Activated CD8-positive, alpha-beta memory T cell treated with anti-CD3 and anti-CD28 coated beads, Interleukin-2, amount 10 ng/mL, durations not matched to agents 7 days and 5 days (primary cell): ENCODE measurements around the gene NEK9. TPM values are rescaled to one million over a fixed set of nuclear protein-coding genes. Genes with fewer than 3 reads are reported as not detected.

Experiments
- ATAC-seq: fragments of 150-1000 bp; cut with Tn5 transposase; one replicate; pipeline ENCODE4 v1.10.0; 2021; ENCODE audit warnings: moderate library complexity
- CTCF ChIA-PET: fragments of 350-600 bp; sonication (Branson Sonifier 250); formaldehyde crosslinking; loops from one replicate; lab custom pipeline; 2021; ENCODE audit warnings: antibody characterized with exemption; lab: Charles Lee
- DNase-seq: peaks from one replicate; pipeline ENCODE4 v3.0.0-alpha.2; 2020
- H3K27ac Mint-ChIP-seq: one replicate; pipeline ENCODE4 v1.8.0; 2021; ENCODE audit warnings: mild to moderate bottlenecking, mixed read lengths
- H3K27me3 Mint-ChIP-seq: one replicate; pipeline ENCODE4 v1.8.0; 2021; ENCODE audit warnings: mixed read lengths
- H3K36me3 Mint-ChIP-seq: one replicate; pipeline ENCODE4 v1.8.0; 2021; ENCODE audit warnings: mild to moderate bottlenecking, mixed read lengths
- H3K4me1 Mint-ChIP-seq: one replicate; pipeline ENCODE4 v1.8.0; 2021; ENCODE audit warnings: mixed read lengths
- H3K4me3 Mint-ChIP-seq: one replicate; pipeline ENCODE4 v1.8.0; 2021; ENCODE audit warnings: mild to moderate bottlenecking, moderate library complexity, mixed read lengths
- H3K9me3 Mint-ChIP-seq: one replicate; pipeline ENCODE4 v1.8.0; 2022; ENCODE audit warnings: low read depth, mixed read lengths
- total RNA-seq, 2 experiments: library from RNA; stranded (reverse); gene quantifications; one replicate each; pipeline ENCODE4 v1.2.3, GENCODE V29; 2021

Gene NEK9
- total RNA-seq, 2 experiments from 2014 or later, result 83.0 to 86.4 TPM

- H3K36me3 Mint-ChIP-seq, result peaks cover 51% of the 10 kb centered on the region
- H3K27ac Mint-ChIP-seq, result peak overlapping the region; percentile 91
- ATAC-seq (no peak), DNase-seq (no peak)
- H3K4me1 Mint-ChIP-seq, result peaks cover 76% of the 10 kb centered on the region
- no peaks in the 10 kb centered on the region for H3K9me3 Mint-ChIP-seq
- CTCF ChIA-PET, result interaction anchor here (1.0 to 2.0 kb wide), 4 partner anchors 12 to 443 kb away, joined by 3 to 8 read pairs (median 4); partner anchors contain the start of gene ACYP1
- H3K4me3 Mint-ChIP-seq, result peak overlapping the region; percentile 89
- no peaks in the 10 kb centered on the region for H3K27me3 Mint-ChIP-seq
Measured at GRCh38 chr14:75051556-75051899, 75.3 kb downstream of the NEK9 start.

- H3K4me1 Mint-ChIP-seq, result peaks cover 79% of the 10 kb centered on the region
- peak within 1 kb of the TSS; percentile 91 for H3K27ac Mint-ChIP-seq
- no peaks in the 10 kb centered on the region for H3K27me3 Mint-ChIP-seq
- H3K9me3 Mint-ChIP-seq, result no peaks in the 10 kb centered on the region
- H3K4me3 Mint-ChIP-seq, result peak within 1 kb of the TSS; percentile 89
- peaks cover 48% of the 10 kb centered on the region for H3K36me3 Mint-ChIP-seq
- ATAC-seq (peak; percentile 84), DNase-seq (peak; percentile 81)
- CTCF ChIA-PET, result interaction anchor here (1.0 to 2.0 kb wide), 5 partner anchors 13 to 442 kb away, joined by 3 to 8 read pairs (median 5); partner anchors contain the start of gene ACYP1
Measured at GRCh38 chr14:75050852-75051555, 75.8 kb downstream of the NEK9 start, which contains the start of gene MLH3. TSS of gene MLH3 (minus strand) at chr14:75051467. CDS start at chr14:75049655, 1,812 bp downstream.

GRCh38 chr14:75049731-75050201 is 77.1 kb downstream of the NEK9 start:
- peaks cover 44% of the 10 kb centered on the region for H3K36me3 Mint-ChIP-seq
- no peak overlapping the region for H3K27ac Mint-ChIP-seq
- peak overlapping the region; percentile 89 for H3K4me3 Mint-ChIP-seq
- H3K27me3 Mint-ChIP-seq, result no peaks in the 10 kb centered on the region
- peaks cover 77% of the 10 kb centered on the region for H3K4me1 Mint-ChIP-seq
- CTCF ChIA-PET, result interaction anchor here (1.1 to 2.0 kb wide), 6 partner anchors 14 to 103 kb away, joined by 3 to 8 read pairs (median 6); partner anchors contain the start of gene ACYP1
- H3K9me3 Mint-ChIP-seq, result no peaks in the 10 kb centered on the region
- DNase-seq, result no peak
- ATAC-seq, result no peak

GRCh38 chr14:75049136-75049535 is 77.7 kb downstream of the NEK9 start:
- ATAC-seq (no peak), DNase-seq (no peak)
- Mint-ChIP-seq H3K9me3 (no peaks in the 10 kb centered on the region), H3K27ac (no peak overlapping the region), H3K4me3 (no peak overlapping the region), H3K36me3 (peaks cover 39% of the 10 kb centered on the region), H3K4me1 (peaks cover 75% of the 10 kb centered on the region), H3K27me3 (no peaks in the 10 kb centered on the region)
- CTCF ChIA-PET, result interaction anchor here (1.1 to 2.0 kb wide), 6 partner anchors 13 to 103 kb away, joined by 3 to 8 read pairs (median 6); partner anchors contain the start of gene ACYP1

GRCh38 chr14:75048101-75048500 is 78.7 kb downstream of the NEK9 start:
- CTCF ChIA-PET, result interaction anchor here (2.0 kb wide), 1 partner anchor 102 kb away, joined by 8 read pairs; no protein-coding TSS in a partner anchor
- ATAC-seq, result no peak
- DNase-seq, result no peak
- Mint-ChIP-seq H3K36me3 (peaks cover 32% of the 10 kb centered on the region), H3K27me3 (no peaks in the 10 kb centered on the region), H3K4me3 (no peak overlapping the region), H3K4me1 (peaks cover 66% of the 10 kb centered on the region), H3K9me3 (no peaks in the 10 kb centered on the region), H3K27ac (no peak overlapping the region)

GRCh38 chr14:75047506-75047905 is 79.3 kb downstream of the NEK9 start:
- ATAC-seq (no peak), DNase-seq (no peak)
- no peaks in the 10 kb centered on the region for H3K27me3 Mint-ChIP-seq
- peaks cover 60% of the 10 kb centered on the region for H3K4me1 Mint-ChIP-seq
- H3K9me3 Mint-ChIP-seq, result no peaks in the 10 kb centered on the region
- CTCF ChIA-PET, result interaction anchor here (2.0 kb wide), 1 partner anchor 101 kb away, joined by 8 read pairs; no protein-coding TSS in a partner anchor
- peaks cover 27% of the 10 kb centered on the region for H3K36me3 Mint-ChIP-seq
- H3K4me3 Mint-ChIP-seq, result no peak overlapping the region
- no peak overlapping the region for H3K27ac Mint-ChIP-seq

- Mint-ChIP-seq H3K9me3 (no peaks in the 10 kb centered on the region), H3K27me3 (no peaks in the 10 kb centered on the region), H3K27ac (no peak overlapping the region), H3K4me1 (peaks cover 54% of the 10 kb centered on the region), H3K4me3 (no peak overlapping the region), H3K36me3 (peaks cover 24% of the 10 kb centered on the region)
- CTCF ChIA-PET, result no interaction called here
- DNase-seq (no peak), ATAC-seq (peak; percentile 34)
Measured at GRCh38 chr14:75046899-75047298, 79.9 kb downstream of the NEK9 start.

- no peak overlapping the region for H3K4me3 Mint-ChIP-seq
- no peaks in the 10 kb centered on the region for H3K27me3 Mint-ChIP-seq
- H3K27ac Mint-ChIP-seq, result no peak overlapping the region
- ATAC-seq, result no peak
- no peak for DNase-seq
- H3K4me1 Mint-ChIP-seq, result peaks cover 49% of the 10 kb centered on the region
- H3K9me3 Mint-ChIP-seq, result no peaks in the 10 kb centered on the region
- CTCF ChIA-PET, result interaction anchor here (0.7 kb wide), 1 partner anchor 12 kb away, joined by 3 read pairs; no protein-coding TSS in a partner anchor
- peaks cover 22% of the 10 kb centered on the region for H3K36me3 Mint-ChIP-seq
Measured at GRCh38 chr14:75046275-75046674, 80.6 kb downstream of the NEK9 start.

GRCh38 chr14:75044752-75045151 is 82.1 kb downstream of the NEK9 start:
- no peak for DNase-seq
- peaks cover 37% of the 10 kb centered on the region for H3K4me1 Mint-ChIP-seq
- peaks cover 23% of the 10 kb centered on the region for H3K36me3 Mint-ChIP-seq
- ATAC-seq, result no peak
- H3K4me3 Mint-ChIP-seq, result no peak overlapping the region
- CTCF ChIA-PET, result interaction anchor here (0.7 to 1.4 kb wide), 4 partner anchors 9 to 98 kb away, joined by 3 to 4 read pairs (median 3); partner anchors contain the start of gene ACYP1
- H3K27me3 Mint-ChIP-seq, result no peaks in the 10 kb centered on the region
- H3K9me3 Mint-ChIP-seq, result no peaks in the 10 kb centered on the region
- H3K27ac Mint-ChIP-seq, result no peak overlapping the region

GRCh38 chr14:75044322-75044721 is 82.5 kb downstream of the NEK9 start:
- peaks cover 36% of the 10 kb centered on the region for H3K4me1 Mint-ChIP-seq
- no peaks in the 10 kb centered on the region for H3K27me3 Mint-ChIP-seq
- CTCF ChIA-PET, result interaction anchor here (1.4 kb wide), 1 partner anchor 44 kb away, joined by 4 read pairs; no protein-coding TSS in a partner anchor
- no peak for DNase-seq
- no peaks in the 10 kb centered on the region for H3K9me3 Mint-ChIP-seq
- H3K27ac Mint-ChIP-seq, result no peak overlapping the region
- H3K36me3 Mint-ChIP-seq, result peaks cover 18% of the 10 kb centered on the region
- no peak overlapping the region for H3K4me3 Mint-ChIP-seq
- no peak for ATAC-seq

- Mint-ChIP-seq H3K4me1 (peaks cover 21% of the 10 kb centered on the region), H3K27me3 (no peaks in the 10 kb centered on the region), H3K27ac (no peak overlapping the region), H3K36me3 (peaks cover 12% of the 10 kb centered on the region), H3K4me3 (no peak overlapping the region), H3K9me3 (no peaks in the 10 kb centered on the region)
- DNase-seq, result no peak
- CTCF ChIA-PET, result interaction anchor here (0.6 kb wide), 2 partner anchors 246 to 666 kb away, joined by 3 read pairs; no protein-coding TSS in a partner anchor
- no peak for ATAC-seq
Measured at GRCh38 chr14:75042035-75042434, 84.8 kb downstream of the NEK9 start.

- peaks cover 17% of the 10 kb centered on the region for H3K4me1 Mint-ChIP-seq
- H3K27me3 Mint-ChIP-seq, result no peaks in the 10 kb centered on the region
- no peak for ATAC-seq
- peaks cover 15% of the 10 kb centered on the region for H3K36me3 Mint-ChIP-seq
- H3K9me3 Mint-ChIP-seq, result no peaks in the 10 kb centered on the region
- CTCF ChIA-PET, result interaction anchor here (0.6 kb wide), 1 partner anchor 245 kb away, joined by 3 read pairs; no protein-coding TSS in a partner anchor
- DNase-seq, result no peak
- no peak overlapping the region for H3K4me3 Mint-ChIP-seq
- no peak overlapping the region for H3K27ac Mint-ChIP-seq
Measured at GRCh38 chr14:75041613-75042012, 85.2 kb downstream of the NEK9 start.

- ATAC-seq (no peak), DNase-seq (no peak)
- no peak overlapping the region for H3K27ac Mint-ChIP-seq
- H3K4me3 Mint-ChIP-seq, result no peak overlapping the region
- H3K4me1 Mint-ChIP-seq, result peaks cover 11% of the 10 kb centered on the region
- H3K36me3 Mint-ChIP-seq, result peaks cover 15% of the 10 kb centered on the region
- CTCF ChIA-PET, result interaction anchor here (0.8 kb wide), 1 partner anchor 47 kb away, joined by 3 read pairs; no protein-coding TSS in a partner anchor
- no peaks in the 10 kb centered on the region for H3K27me3 Mint-ChIP-seq
- H3K9me3 Mint-ChIP-seq, result no peaks in the 10 kb centered on the region
Measured at GRCh38 chr14:75040959-75041358, 85.9 kb downstream of the NEK9 start.
